Endodermal cell (in vitro differentiated cells): ENCODE measurements around the gene SLC44A1. TPM values are rescaled to one million over a fixed set of nuclear protein-coding genes. Genes with fewer than 3 reads are reported as not detected.

Experiments
- DNase-seq: peaks from one replicate; pipeline ENCODE4 v3.0.0-alpha.2; 2017
- H3K27ac ChIP-seq: 2 replicates; pipeline ENCODE4 v1.5.1; 2013; ENCODE audit warnings: mild to moderate bottlenecking, low read depth, low read length, moderate library complexity
- H3K27me3 ChIP-seq: 2 replicates; pipeline ENCODE4 v1.6.1; 2013; ENCODE audit warnings: mild to moderate bottlenecking, low read length, moderate library complexity; ENCODE audit not compliant: insufficient read depth, control insufficient read depth, poor library complexity, severe bottlenecking
- H3K36me3 ChIP-seq: 2 replicates; pipeline ENCODE4 v1.7.0; 2013; ENCODE audit warnings: mild to moderate bottlenecking, low read length, moderate library complexity; ENCODE audit not compliant: control insufficient read depth, insufficient read depth
- H3K4me1 ChIP-seq: one replicate; pipeline ENCODE4 v1.7.0; 2013; ENCODE audit warnings: low read length; ENCODE audit not compliant: control insufficient read depth, insufficient read depth
- H3K4me3 ChIP-seq: 2 replicates; pipeline ENCODE4 v1.5.1; 2013; ENCODE audit warnings: mild to moderate bottlenecking, low read length, moderate library complexity
- H3K9ac ChIP-seq: 2 replicates; pipeline ENCODE4 v1.6.1; 2013; ENCODE audit warnings: mild to moderate bottlenecking, low read length, moderate library complexity; ENCODE audit not compliant: poor library complexity, severe bottlenecking; ENCODE audit errors: extremely low read depth
- H3K9me3 ChIP-seq: 2 replicates; pipeline ENCODE4 v1.6.1; 2013; ENCODE audit warnings: mild to moderate bottlenecking, low read length, moderate library complexity; ENCODE audit not compliant: control insufficient read depth
- H3K27ac Mint-ChIP-seq: 2 replicates; pipeline ENCODE4 v1.8.0; 2020; ENCODE audit warnings: mixed read lengths
- H3K27me3 Mint-ChIP-seq: 2 replicates; pipeline ENCODE4 v1.8.0; 2021; ENCODE audit warnings: mild to moderate bottlenecking, mixed read lengths; ENCODE audit not compliant: insufficient read depth
- H3K36me3 Mint-ChIP-seq: 2 replicates; pipeline ENCODE4 v1.8.0; 2020; ENCODE audit warnings: low read depth, mixed read lengths
- H3K4me1 Mint-ChIP-seq: 2 replicates; pipeline ENCODE4 v1.8.0; 2020; ENCODE audit warnings: mixed read lengths
- H3K4me3 Mint-ChIP-seq: 2 replicates; pipeline ENCODE4 v1.8.0; 2020; ENCODE audit warnings: mild to moderate bottlenecking, moderate library complexity, mixed read lengths
- H3K9me3 Mint-ChIP-seq: 2 replicates; pipeline ENCODE4 v1.8.0; 2020; ENCODE audit warnings: mild to moderate bottlenecking, mixed read lengths
- CTCF ChIP-seq: fragments of 200-600 bp; sonication (generic); conservative IDR thresholded peaks from 2 replicates; pipeline ENCODE4 v1.5.0; 2021; ENCODE audit warnings: antibody characterized with exemption, mild to moderate bottlenecking
- WGBS, 2 experiments: methylation state at CpG; one replicate each; pipeline versions ENCODE4 v1.1.5 to v1.1.7; 2013; ENCODE audit warnings: missing lambda C conversion rate in 2 of 2, mixed read lengths in 1 of 2; ENCODE audit not compliant: insufficient coverage in 1 of 2, insufficient read length in 1 of 2; 5-methylcytosine and 5-hydroxymethylcytosine counted together
- total RNA-seq, 2 donors: library from RNA; stranded (reverse); fragmentation: NEBNext Ultra II Directional in 1 of 2; extraction: Animal tissue kit (Norgen Biotek cat#: 25700) in 1 of 2; gene quantifications; 2 replicates in 1 of 2; 3 replicates in 1 of 2; pipeline ENCODE4 v1.2.1, GENCODE V29; 2021

The SLC44A1 gene
- total RNA-seq, 2 donors from 2014 or later, result 69.7 to 73.4 TPM

- Histone ChIP-seq H3K36me3 (no peaks in the 10 kb centered on the region), H3K4me3 (no peak overlapping the region), H3K9ac (no peak overlapping the region), H3K4me1 (peaks cover 6% of the 10 kb centered on the region), H3K27me3 (no peaks in the 10 kb centered on the region), H3K27ac (no peak overlapping the region), H3K9me3 (peaks cover 9% of the 10 kb centered on the region)
- Mint-ChIP-seq H3K4me1 (peaks cover 16% of the 10 kb centered on the region), H3K27me3 (no peaks in the 10 kb centered on the region), H3K36me3 (no peaks in the 10 kb centered on the region), H3K4me3 (peak overlapping the region; percentile 35), H3K9me3 (peaks cover 17% of the 10 kb centered on the region), H3K27ac (no peak overlapping the region)
- WGBS, 2 experiments, result 60 to 77% methylated on average over 3 to 8 of the region's 8 CpGs
- DNase-seq, result no peak
- TF ChIP-seq CTCF, result no peak
These were observed 171.2 kb downstream of the SLC44A1 start for GRCh38 chr9:105415662-105415980.

- Histone ChIP-seq H3K36me3 (no peaks in the 10 kb centered on the region), H3K4me1 (peaks cover 6% of the 10 kb centered on the region), H3K4me3 (no peak overlapping the region), H3K9me3 (peaks cover 9% of the 10 kb centered on the region), H3K27ac (no peak overlapping the region), H3K27me3 (no peaks in the 10 kb centered on the region), H3K9ac (no peak overlapping the region)
- Mint-ChIP-seq H3K9me3 (peaks cover 9% of the 10 kb centered on the region), H3K4me1 (peaks cover 16% of the 10 kb centered on the region), H3K4me3 (no peak overlapping the region), H3K36me3 (no peaks in the 10 kb centered on the region), H3K27ac (no peak overlapping the region), H3K27me3 (no peaks in the 10 kb centered on the region)
- 95% methylated on average over 1 of the region's 1 CpG; no CpG with 5 or more reads in 1 of the 2 experiments for WGBS, 2 experiments
- TF ChIP-seq CTCF, result no peak
- no peak for DNase-seq
These were observed 172.4 kb downstream of the SLC44A1 start for GRCh38 chr9:105416840-105417239.

GRCh38 chr9:105418588-105419500 lies 174.4 kb downstream of the SLC44A1 start:
- no peak overlapping the region for H3K27ac Mint-ChIP-seq
- DNase-seq, result no peak
- peaks cover 9% of the 10 kb centered on the region for H3K9me3 ChIP-seq
- no peak overlapping the region for H3K9ac ChIP-seq
- WGBS, 2 experiments, result 93 to 97% methylated on average over 3 of the region's 3 CpGs
- no peak overlapping the region for H3K27ac ChIP-seq
- peak overlapping the region; percentile 15 for H3K4me3 ChIP-seq
- peaks cover 11% of the 10 kb centered on the region for H3K4me1 Mint-ChIP-seq
- no peak for TF ChIP-seq CTCF
- H3K27me3 Mint-ChIP-seq, result no peaks in the 10 kb centered on the region
- no peaks in the 10 kb centered on the region for H3K36me3 ChIP-seq
- no peak overlapping the region for H3K4me3 Mint-ChIP-seq
- H3K4me1 ChIP-seq, result peaks cover 3% of the 10 kb centered on the region
- no peaks in the 10 kb centered on the region for H3K36me3 Mint-ChIP-seq
- H3K27me3 ChIP-seq, result no peaks in the 10 kb centered on the region
- H3K9me3 Mint-ChIP-seq, result peaks cover 9% of the 10 kb centered on the region
